GM08714 (cell line): ENCODE results near the gene CALD1.

Experiments
- H3K4me3 ChIP-seq: fragments of 200-500 bp; sonication (Bioruptor generic); 2 replicates; pipeline ENCODE4 v1.5.1; 2014; ENCODE audit warnings: mild to moderate bottlenecking, low read length, inconsistent platforms
- ZNF274 ChIP-seq: IDR thresholded peaks from 2 replicates; pipeline ENCODE4 v1.6.1; 2012; ENCODE audit warnings: mild to moderate bottlenecking, low read depth, low read length

Gene CALD1

GRCh38 chr7:134818613-134819345 lies 39.3 kb downstream of the CALD1 start:
- no peak overlapping the region for H3K4me3 ChIP-seq
- TF ChIP-seq ZNF274: no peak

GRCh38 chr7:134819401-134819800 lies 40.0 kb downstream of the CALD1 start:
- no peak for TF ChIP-seq ZNF274
- no peak overlapping the region for H3K4me3 ChIP-seq

- no peak for TF ChIP-seq ZNF274
- H3K4me3 ChIP-seq: no peak overlapping the region
Measured at GRCh38 chr7:134820295-134820694, 40.9 kb downstream of the CALD1 start.

- TF ChIP-seq ZNF274: no peak
- H3K4me3 ChIP-seq: no peak overlapping the region
Measured at GRCh38 chr7:134820778-134821177, 41.3 kb downstream of the CALD1 start.

- TF ChIP-seq ZNF274: no peak
- H3K4me3 ChIP-seq: no peak overlapping the region
Measured at GRCh38 chr7:134823400-134823799, 44.0 kb downstream of the CALD1 start.

- no peak overlapping the region for H3K4me3 ChIP-seq
- no peak for TF ChIP-seq ZNF274
Measured at GRCh38 chr7:134825666-134826065, 46.2 kb downstream of the CALD1 start.

GRCh38 chr7:134826105-134826504 lies 46.7 kb downstream of the CALD1 start:
- H3K4me3 ChIP-seq: no peak overlapping the region
- no peak for TF ChIP-seq ZNF274

- TF ChIP-seq ZNF274: no peak
- H3K4me3 ChIP-seq: no peak overlapping the region
Measured at GRCh38 chr7:134827436-134827835, 48.0 kb downstream of the CALD1 start.

- H3K4me3 ChIP-seq: no peak overlapping the region
- no peak for TF ChIP-seq ZNF274
Measured at GRCh38 chr7:134827889-134828288, 48.5 kb downstream of the CALD1 start.

- no peak overlapping the region for H3K4me3 ChIP-seq
- no peak for TF ChIP-seq ZNF274
Measured at GRCh38 chr7:134828361-134828760, 48.9 kb downstream of the CALD1 start.

GRCh38 chr7:134829380-134829986 lies 50.0 kb downstream of the CALD1 start:
- H3K4me3 ChIP-seq: no peak overlapping the region
- TF ChIP-seq ZNF274: no peak

GRCh38 chr7:134831862-134832261 lies 52.4 kb downstream of the CALD1 start:
- no peak for TF ChIP-seq ZNF274
- no peak overlapping the region for H3K4me3 ChIP-seq

- no peak for TF ChIP-seq ZNF274
- no peak overlapping the region for H3K4me3 ChIP-seq
Measured at GRCh38 chr7:134832367-134832766, 52.9 kb downstream of the CALD1 start.

GRCh38 chr7:134834689-134835462 lies 55.4 kb downstream of the CALD1 start:
- no peak for TF ChIP-seq ZNF274
- H3K4me3 ChIP-seq: no peak overlapping the region

GRCh38 chr7:134835463-134835823 lies 56.0 kb downstream of the CALD1 start:
- H3K4me3 ChIP-seq: no peak overlapping the region
- no peak for TF ChIP-seq ZNF274
